Neural cell (in vitro differentiated cells): Measurements from ENCODE around the gene NSG1.

Experiments used
- POLR2AphosphoS5 ChIP-seq: IDR thresholded peaks from 2 replicates; pipeline ENCODE4 v1.6.1; 2012
- RAD21 ChIP-seq: fragments of 450-650 bp; conservative IDR thresholded peaks from 2 replicates; pipeline ENCODE4 v1.6.1; 2014; ENCODE audit warnings: antibody characterized with exemption, mild to moderate bottlenecking, moderate library complexity
- TF ChIP-seq, protein P1 (sequence below): fragments of 450-650 bp; IDR thresholded peaks from 2 replicates; pipeline ENCODE4 v1.5.1; 2014; ENCODE audit warnings: antibody characterized with exemption, mild to moderate bottlenecking, moderate library complexity; ENCODE audit not compliant: poor library complexity, severe bottlenecking

GRCh38 chr4:4368809-4369580 is 17.9 kb upstream of the NSG1 start:
- TF ChIP-seq, protein P1, sequence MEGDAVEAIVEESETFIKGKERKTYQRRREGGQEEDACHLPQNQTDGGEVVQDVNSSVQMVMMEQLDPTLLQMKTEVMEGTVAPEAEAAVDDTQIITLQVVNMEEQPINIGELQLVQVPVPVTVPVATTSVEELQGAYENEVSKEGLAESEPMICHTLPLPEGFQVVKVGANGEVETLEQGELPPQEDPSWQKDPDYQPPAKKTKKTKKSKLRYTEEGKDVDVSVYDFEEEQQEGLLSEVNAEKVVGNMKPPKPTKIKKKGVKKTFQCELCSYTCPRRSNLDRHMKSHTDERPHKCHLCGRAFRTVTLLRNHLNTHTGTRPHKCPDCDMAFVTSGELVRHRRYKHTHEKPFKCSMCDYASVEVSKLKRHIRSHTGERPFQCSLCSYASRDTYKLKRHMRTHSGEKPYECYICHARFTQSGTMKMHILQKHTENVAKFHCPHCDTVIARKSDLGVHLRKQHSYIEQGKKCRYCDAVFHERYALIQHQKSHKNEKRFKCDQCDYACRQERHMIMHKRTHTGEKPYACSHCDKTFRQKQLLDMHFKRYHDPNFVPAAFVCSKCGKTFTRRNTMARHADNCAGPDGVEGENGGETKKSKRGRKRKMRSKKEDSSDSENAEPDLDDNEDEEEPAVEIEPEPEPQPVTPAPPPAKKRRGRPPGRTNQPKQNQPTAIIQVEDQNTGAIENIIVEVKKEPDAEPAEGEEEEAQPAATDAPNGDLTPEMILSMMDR: no peak
- TF ChIP-seq RAD21: no peak
- TF ChIP-seq POLR2AphosphoS5: no peak
